Heart left ventricle (tissue), 13 donors: Measurements from ENCODE around the gene FOSL2.

ENCODE experiments used
- CTCF ChIP-seq, 12 donors: fragments of 200-600 bp; sonication (generic) in 4 of 12; IDR thresholded peaks; one replicate each; pipeline versions ENCODE4 v1.5.0 to v1.8.0; 2018 to 2022; ENCODE audit warnings: antibody characterized with exemption in 12 of 12, mild to moderate bottlenecking in 5 of 12
- POLR2A ChIP-seq, 2 donors: fragments of 450-650 bp; IDR thresholded peaks; one replicate each; pipeline ENCODE4 v1.6.1; 2017; ENCODE audit warnings: antibody characterized with exemption in 2 of 2, mild to moderate bottlenecking in 2 of 2, moderate library complexity in 2 of 2
- donor health status: ischemic (EF 13 %, LVEDD 7.1; RV severe dilation, severe dysfunction).
- donor health status: DM: no; HTN: yes; CAD: no.
- donor health status: DM: no; HTN: no; CAD: no.
- donor health status: ischemic (EF 25% LVEDD 6.9; RV normal size, moderate dysfunction).
- donor health status: ischemic (EF 25% LVEDD 5.7; RV mildly dilated, moderate dysfunction).
- donor health status: ischemic (EF 35%, LVEDD 5.7; RV mildly dilated, moderate dysfunction).
- donor health status: nonischemic (EF 11% LVEDD 7.7; RV severe dilation, severe dysfunction).
- donor health status: DM: yes; HTN: yes; CAD: no.
- donor health status: PGD.
- donor health status: ischemic (EF 29% LVEDD 5.4; RV normal size, mild dysfunction).
- donor health status: nonischemic (EF 23%, LVEDD 6.1; RV moderate dilation, normal function).

DNA sequence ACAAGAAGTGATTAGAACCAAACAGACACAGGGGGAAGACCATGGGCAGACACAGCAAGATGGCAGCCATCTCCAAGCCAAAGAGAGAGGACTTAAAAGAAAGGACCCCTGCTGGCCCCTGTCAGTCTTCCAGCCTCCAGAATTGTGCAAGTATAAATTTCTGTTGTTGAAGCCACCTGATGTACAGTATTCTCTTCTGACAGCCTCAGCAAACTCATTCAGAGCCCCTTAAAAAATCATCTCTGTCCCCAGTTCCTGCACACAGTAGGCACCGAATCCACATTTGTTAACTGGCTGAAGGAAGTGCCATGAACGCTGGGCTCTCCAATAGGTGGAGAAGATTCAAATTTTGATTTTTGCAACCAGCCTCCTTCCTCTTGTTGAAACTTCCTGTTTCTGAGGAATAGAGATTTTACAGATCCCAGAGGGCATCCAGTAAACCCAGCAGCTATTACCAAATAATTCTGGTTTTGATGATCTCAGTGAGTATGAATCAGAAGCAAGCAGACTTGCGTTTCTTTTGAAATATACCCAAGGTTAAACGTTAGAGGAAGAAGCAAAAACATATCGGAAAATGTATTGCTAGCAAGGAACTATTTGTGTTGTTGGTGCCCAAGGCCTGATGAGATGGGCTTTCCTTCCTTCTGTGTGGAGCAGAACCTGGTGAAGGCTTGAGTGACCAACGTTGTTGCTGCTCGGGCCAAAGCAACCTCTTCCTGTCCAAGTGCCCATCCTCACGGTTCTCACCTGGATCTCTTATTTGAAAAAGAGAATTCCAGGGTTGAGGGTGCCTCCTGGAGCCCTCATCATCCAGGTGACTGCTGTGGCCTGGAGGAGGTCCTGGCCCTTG, 55.5 kb downstream of the FOSL2 start:
- no peak for TF ChIP-seq POLR2A (IDR thresholded peaks at IDR 0.05)
- no peak for TF ChIP-seq CTCF (IDR thresholded peaks at IDR 0.05)
